ENCODE measurements around the gene GRM3.

GRM3 gene

DNA sequence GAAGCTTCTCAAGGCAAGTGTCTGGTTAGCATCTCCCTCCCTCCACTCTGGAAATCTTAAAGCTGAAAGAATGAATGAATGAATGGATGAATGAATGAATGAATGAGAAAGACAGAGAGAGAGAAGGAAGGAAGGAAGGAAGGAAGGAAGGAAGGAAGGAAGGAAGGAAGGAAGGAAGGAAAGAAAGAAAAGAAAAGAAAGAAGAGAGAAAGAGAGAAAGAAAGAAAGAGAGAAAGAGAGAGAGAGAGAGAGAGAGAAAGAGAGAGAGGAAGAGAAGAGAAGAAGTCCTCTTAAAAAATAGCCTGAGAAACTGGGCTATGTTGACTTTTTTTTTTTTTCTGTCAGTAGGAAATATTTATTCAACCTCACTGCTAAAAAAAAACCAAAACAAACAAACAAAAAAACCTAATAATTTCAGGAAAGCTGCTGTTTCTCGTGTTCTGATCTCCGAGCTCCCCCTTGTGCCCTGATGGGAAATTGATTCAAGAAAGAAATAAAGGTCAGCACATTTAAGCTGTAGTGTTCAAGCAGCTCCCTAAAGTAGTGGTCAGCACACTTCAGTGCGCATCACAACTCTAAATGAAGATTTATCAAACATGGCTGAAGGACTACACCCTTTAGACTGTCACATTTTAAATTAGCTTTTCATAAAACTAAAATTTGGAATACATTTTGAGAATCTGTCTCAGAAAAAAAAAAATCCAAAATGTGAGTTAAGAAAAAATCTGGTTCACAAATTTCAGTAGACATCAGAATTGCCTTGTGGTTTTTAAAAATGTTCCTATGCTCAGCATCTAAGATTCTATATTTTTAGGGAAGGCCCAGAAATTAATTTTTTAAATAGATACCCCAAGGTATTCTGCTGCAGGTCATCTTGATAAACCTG is 261.5 kb downstream of the GRM3 start:
- peak; percentile 45 for DNase-seq (ENCODE audit: low spot score)

DNA sequence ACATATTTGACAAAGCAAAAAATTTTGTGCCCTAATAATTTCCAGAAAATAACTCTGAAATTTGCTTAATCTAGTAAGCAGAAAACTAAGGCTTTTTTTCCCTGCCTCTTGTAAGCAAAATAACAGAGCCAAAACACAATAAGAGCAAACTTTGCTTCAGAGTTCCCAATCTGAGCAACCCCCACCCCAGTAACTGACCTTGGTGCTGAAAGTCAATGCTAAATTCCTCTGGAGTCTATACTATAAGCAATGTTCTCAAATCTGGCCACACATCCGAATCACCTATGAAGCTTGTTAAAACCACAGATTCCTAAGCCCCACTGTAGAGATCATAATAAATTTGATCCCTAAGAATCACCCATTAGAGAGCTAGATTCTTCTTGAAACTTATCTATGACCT is 265.2 kb downstream of the GRM3 start:
- DNase-seq (ENCODE audit: low spot score) = no peak

DNA sequence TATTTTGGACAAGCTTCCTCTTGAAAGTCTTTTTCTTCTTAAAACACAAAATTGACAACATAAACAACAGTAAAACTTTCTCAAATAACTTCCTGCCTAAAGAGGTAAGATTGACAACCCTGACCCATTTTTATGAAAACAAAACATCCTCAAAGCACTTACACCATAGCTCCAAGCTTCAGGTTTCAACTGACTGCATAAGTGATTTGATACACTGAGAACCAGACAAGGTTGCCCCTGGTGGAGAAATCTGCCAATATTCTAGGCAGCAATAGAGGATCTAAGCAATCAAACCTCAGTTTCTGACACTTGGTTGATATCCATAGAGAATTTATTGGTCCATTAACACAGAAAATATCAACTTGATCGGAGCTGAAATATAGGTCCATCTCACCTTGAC is 267.9 kb downstream of the GRM3 start:
- DNase-seq (ENCODE audit: low spot score) = no peak

DNA sequence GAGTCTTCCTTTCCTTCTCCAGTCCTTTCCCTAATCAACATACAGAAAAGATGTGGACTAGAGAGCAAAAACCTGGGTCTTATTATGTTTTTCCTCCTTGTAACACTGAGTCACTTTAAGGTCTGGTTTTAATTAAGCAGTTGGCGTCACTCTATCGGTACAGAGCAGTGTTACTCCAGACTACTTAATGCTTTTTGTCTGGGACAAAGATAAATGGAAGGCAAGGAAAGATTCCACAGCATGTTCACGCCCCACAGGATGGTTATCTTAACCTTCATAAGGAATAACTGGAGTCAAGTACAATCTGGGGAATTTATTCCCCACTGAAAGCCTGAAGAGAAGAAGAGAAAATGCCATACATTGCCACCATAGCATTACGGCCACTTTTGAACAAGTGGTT is 270.0 kb downstream of the GRM3 start:
- no peak for DNase-seq (ENCODE audit: low spot score)
